Pancreas (tissue), 10 donors: ENCODE data around the gene PRDX4. TPM values are rescaled to one million over a fixed set of nuclear protein-coding genes. Genes with fewer than 3 reads are reported as not detected.

Source experiments
- ATAC-seq, 4 donors: fragments of 200-7000 bp; cut with Tn5 transposase; one replicate each; pipeline versions ENCODE4 v1.8.0 to v1.9.1; 2020; ENCODE audit warnings: mild to moderate bottlenecking in 4 of 4, moderate library complexity in 4 of 4
- DNase-seq, 6 donors: peaks; one replicate each; pipeline ENCODE4 v3.0.0-alpha.2; 2020
- FAIRE-seq: peaks from 2 replicates; lab custom pipeline; 2012; peaks lifted over from hg19 to GRCh38; lab: Jason Lieb, UNC
- H3K27ac ChIP-seq, 4 donors: fragments of 200-600 bp; sonication (generic); 1 replicate in 3 of 4; 2 replicates in 1 of 4; pipeline versions ENCODE4 v1.5.0 to v1.8.0; 2020
- H3K27me3 ChIP-seq, 4 donors: fragments of 200-600 bp; one replicate each; pipeline ENCODE4 v1.8.0; 2021
- H3K36me3 ChIP-seq, 3 donors: fragments of 200-600 bp; sonication (generic) in 1 of 3; one replicate each; pipeline versions ENCODE4 v1.5.0 to v1.8.0; 2020 to 2021
- H3K4me1 ChIP-seq, 3 donors: fragments of 200-600 bp; one replicate each; pipeline ENCODE4 v1.8.0; 2021
- H3K4me3 ChIP-seq, 4 donors: fragments of 200-600 bp; sonication (generic) in 2 of 4; one replicate each; pipeline versions ENCODE4 v1.5.0 to v1.8.0; 2020 to 2021
- H3K9me3 ChIP-seq, 4 donors: fragments of 200-600 bp; one replicate each; pipeline ENCODE4 v1.8.0; 2021
- CTCF ChIP-seq, 4 donors: fragments of 200-600 bp; sonication (generic) in 3 of 4; IDR thresholded peaks; one replicate each; pipeline versions ENCODE4 v1.5.0 to v1.8.0; 2021; ENCODE audit warnings: antibody characterized with exemption in 4 of 4
- WGBS, 2 donors: extraction: QIAGEN DNeasy Blood & Tissue Kit; methylation state at CpG; one replicate each; pipeline ENCODE4 v1.1.7; 2013; 5-methylcytosine and 5-hydroxymethylcytosine counted together
- intact Hi-C, 3 donors: fragments of 100-400 bp; cut with DNase I; formaldehyde crosslinking; loops; one replicate each; pipeline versions ENCODE4 v1.11.1 to v1.14.2; 2022
- polyA plus RNA-seq, 2 donors: library from polyadenylated mRNA; stranded (reverse); fragments of 200-250 nt; gene quantifications; one replicate each; pipeline ENCODE4 v1.2.3, GENCODE V29; 2013
- total RNA-seq, 6 donors: library from RNA; stranded (reverse); fragmentation: NEBNext Ultra II Directional in 4 of 6; extraction: Animal tissue kit (Norgen Biotek cat#: 25700) in 4 of 6; gene quantifications; one replicate each; pipeline versions ENCODE4 v1.2.1 to v1.2.4, GENCODE V29; 2021 to 2023
- donor health status: healthy with polysubstance abuse.
- donor health status: DM: no; HTN: no; CAD: no; lungs with moderate emphysema.
- donor health status: DM: no; HTN: no; CAD: no.
- donor health status: control.
- donor health status: control.
- donor health status: Bipolar disorder and iron deficiency.
- donor health status: DM: yes; HTN: yes; CAD: no.
- donor health status: DM: no; HTN: no; CAD: no.
- donor health status: DM: no; HTN: no; CAD: no.
- donor health status: DM: yes; HTN: yes; CAD: no.

PRDX4 gene
- total and polyA plus RNA-seq, 8 donors: 48.4 to 222 (median 155) TPM

- intact Hi-C loops: no loop called here
- no peaks in the 10 kb centered on the region for H3K27me3 ChIP-seq
- WGBS, 2 donors: 64 to 87% methylated on average over 5 of the region's 5 CpGs
- no peak for TF ChIP-seq CTCF (IDR thresholded peaks at IDR 0.05)
- FAIRE-seq (no peak), DNase-seq (no peak), ATAC-seq (no peak)
- no peak overlapping the region for H3K27ac ChIP-seq
- H3K4me1 ChIP-seq: no peaks in the 10 kb centered on the region
- no peak overlapping the region for H3K4me3 ChIP-seq
- H3K36me3 ChIP-seq: no peaks in the 10 kb centered on the region
- H3K9me3 ChIP-seq: no peaks in the 10 kb centered on the region
These were observed 65.4 kb downstream of the PRDX4 start for GRCh38 chrX:23732704-23733103.

Other genes starting within 250 kb of the PRDX4 start
- 10 to 100 TPM in 2 of 6 donors, 1 to 10 TPM in 4; 7.0 to 18.6 (median 9.8) TPM for gene ACOT9, start 75.8 kb downstream of the PRDX4 start, total RNA-seq
- 10 to 100 TPM; 19.2 to 26.8 TPM for gene ACOT9, start 75.8 kb downstream of the PRDX4 start, polyA plus RNA-seq
- 100 to 1,000 TPM in 2 of 6 donors, 10 to 100 TPM in 4; 51.1 to 376 (median 71.6) TPM for gene SAT1, start 115.7 kb downstream of the PRDX4 start, total RNA-seq
- gene SAT1, start 115.7 kb downstream of the PRDX4 start, polyA plus RNA-seq: 100 to 1,000 TPM; 220 to 326 TPM
- gene APOO, start 240.4 kb downstream of the PRDX4 start, total RNA-seq: 10 to 100 TPM in 1 of 6 donors, 1 to 10 TPM in 5; 4.8 to 11.5 (median 7.6) TPM
- gene APOO, start 240.4 kb downstream of the PRDX4 start, polyA plus RNA-seq: 10 to 100 TPM in 1 of 2 donors, 1 to 10 TPM in 1; 10.0 to 16.9 TPM
- under 1 TPM in 5 of 6 donors, not detected in 1; 0.09 to 0.40 (median 0.16) TPM for gene CXorf58, start 240.5 kb downstream of the PRDX4 start, total RNA-seq
- under 1 TPM; 0.07 to 0.19 TPM for gene CXorf58, start 240.5 kb downstream of the PRDX4 start, polyA plus RNA-seq